Tibial artery (tissue), 4 donors: ENCODE measurements around the gene FHDC1.

ENCODE experiments used
- DNase-seq, 2 donors: peaks; one replicate each; pipeline ENCODE4 v3.0.0-alpha.2; 2019
- H3K27ac ChIP-seq, 2 donors: fragments of 200-600 bp; sonication (generic) in 1 of 2; 1 replicate in 1 of 2; 2 replicates in 1 of 2; pipeline ENCODE4 v1.5.1; 2018 to 2019; ENCODE audit warnings: mild to moderate bottlenecking in 1 of 2
- H3K27me3 ChIP-seq, 2 donors: fragments of 200-600 bp; sonication (generic) in 1 of 2; one replicate each; pipeline versions ENCODE4 v1.5.1 to v1.6.0; 2016 to 2019
- H3K36me3 ChIP-seq, 3 donors: fragments of 200-600 bp; sonication (generic) in 2 of 3; one replicate each; pipeline ENCODE4 v1.5.1; 2016 to 2019; ENCODE audit warnings: mild to moderate bottlenecking in 2 of 3
- H3K4me1 ChIP-seq, 4 donors: fragments of 200-600 bp; sonication (generic) in 2 of 4; 1 replicate in 3 of 4; 2 replicates in 1 of 4; pipeline ENCODE4 v1.5.1; 2016 to 2019
- H3K4me3 ChIP-seq, 2 donors: fragments of 200-600 bp; sonication (generic) in 1 of 2; 1 replicate in 1 of 2; 2 replicates in 1 of 2; pipeline ENCODE4 v1.5.1; 2018 to 2019; ENCODE audit warnings: mild to moderate bottlenecking in 2 of 2
- H3K9me3 ChIP-seq, 3 donors: fragments of 200-600 bp; sonication (generic) in 1 of 3; one replicate each; pipeline ENCODE4 v1.5.1; 2016 to 2019
- intact Hi-C: fragments of 100-400 bp; cut with DNase I; formaldehyde crosslinking; loops from one replicate; pipeline ENCODE4 v1.15.0; 2023; ENCODE audit warnings: low total_unique reads
- TF ChIP-seq, protein P1 (sequence below), 2 experiments: fragments of 200-600 bp in 1 of 2; fragments of 450-650 bp in 1 of 2; IDR thresholded peaks; one replicate each; pipeline ENCODE4 v1.5.1; 2017 to 2019; ENCODE audit warnings: antibody characterized with exemption in 2 of 2, mild to moderate bottlenecking in 1 of 2, moderate library complexity in 1 of 2

The FHDC1 gene

DNA sequence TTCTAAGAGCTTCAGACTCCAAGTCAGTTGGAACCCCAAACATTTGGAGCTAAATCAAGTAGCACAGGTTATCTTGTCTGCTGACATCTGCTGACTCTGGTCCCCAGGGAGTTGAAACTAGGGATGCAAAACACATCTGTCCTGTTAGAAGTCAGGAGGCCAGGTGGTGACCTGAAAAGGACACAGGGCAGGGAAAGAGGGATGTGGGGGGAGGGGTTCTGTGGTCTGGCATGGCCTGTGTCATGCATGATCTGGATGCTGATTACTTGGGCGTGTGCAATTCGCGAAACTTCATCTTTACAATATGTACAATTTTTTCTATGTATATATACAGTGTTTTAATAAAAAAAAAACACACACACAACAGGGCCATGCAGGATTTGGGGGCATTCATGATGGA, 55.3 kb downstream of the FHDC1 start:
- peaks cover 0 to 11% (median 0%) of the 10 kb centered on the region in 4 donors for H3K4me1 ChIP-seq
- no peak for DNase-seq
- TF ChIP-seq, protein P1, sequence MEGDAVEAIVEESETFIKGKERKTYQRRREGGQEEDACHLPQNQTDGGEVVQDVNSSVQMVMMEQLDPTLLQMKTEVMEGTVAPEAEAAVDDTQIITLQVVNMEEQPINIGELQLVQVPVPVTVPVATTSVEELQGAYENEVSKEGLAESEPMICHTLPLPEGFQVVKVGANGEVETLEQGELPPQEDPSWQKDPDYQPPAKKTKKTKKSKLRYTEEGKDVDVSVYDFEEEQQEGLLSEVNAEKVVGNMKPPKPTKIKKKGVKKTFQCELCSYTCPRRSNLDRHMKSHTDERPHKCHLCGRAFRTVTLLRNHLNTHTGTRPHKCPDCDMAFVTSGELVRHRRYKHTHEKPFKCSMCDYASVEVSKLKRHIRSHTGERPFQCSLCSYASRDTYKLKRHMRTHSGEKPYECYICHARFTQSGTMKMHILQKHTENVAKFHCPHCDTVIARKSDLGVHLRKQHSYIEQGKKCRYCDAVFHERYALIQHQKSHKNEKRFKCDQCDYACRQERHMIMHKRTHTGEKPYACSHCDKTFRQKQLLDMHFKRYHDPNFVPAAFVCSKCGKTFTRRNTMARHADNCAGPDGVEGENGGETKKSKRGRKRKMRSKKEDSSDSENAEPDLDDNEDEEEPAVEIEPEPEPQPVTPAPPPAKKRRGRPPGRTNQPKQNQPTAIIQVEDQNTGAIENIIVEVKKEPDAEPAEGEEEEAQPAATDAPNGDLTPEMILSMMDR (IDR thresholded peaks at IDR 0.05): no peak
- H3K27me3 ChIP-seq: no peaks in the 10 kb centered on the region
- H3K27ac ChIP-seq: no peak overlapping the region
- H3K4me3 ChIP-seq: no peak overlapping the region
- H3K36me3 ChIP-seq: no peaks in the 10 kb centered on the region
- intact Hi-C loops: no loop called here
- no peaks in the 10 kb centered on the region for H3K9me3 ChIP-seq

GRCh38 chr4:152992027-152992426, 55.9 kb downstream of the FHDC1 start:
- no peak overlapping the region for H3K27ac ChIP-seq
- H3K9me3 ChIP-seq: no peaks in the 10 kb centered on the region
- no peaks in the 10 kb centered on the region for H3K36me3 ChIP-seq
- no peak overlapping the region for H3K4me3 ChIP-seq
- peaks cover 0 to 12% (median 0%) of the 10 kb centered on the region in 4 donors for H3K4me1 ChIP-seq
- DNase-seq: no peak
- TF ChIP-seq, protein P1 (IDR thresholded peaks at IDR 0.05): no peak
- intact Hi-C loops: no loop called here
- H3K27me3 ChIP-seq: no peaks in the 10 kb centered on the region

GRCh38 chr4:152992466-152992865, 56.3 kb downstream of the FHDC1 start:
- Histone ChIP-seq H3K4me3 (no peak overlapping the region), H3K27ac (no peak overlapping the region), H3K27me3 (no peaks in the 10 kb centered on the region), H3K4me1 (peaks cover 0 to 12% (median 0%) of the 10 kb centered on the region in 4 donors), H3K36me3 (no peaks in the 10 kb centered on the region), H3K9me3 (no peaks in the 10 kb centered on the region)
- DNase-seq: no peak
- TF ChIP-seq, protein P1 (IDR thresholded peaks at IDR 0.05): no peak
- intact Hi-C loops: no loop called here

- Histone ChIP-seq H3K27ac (no peak overlapping the region), H3K27me3 (no peaks in the 10 kb centered on the region), H3K9me3 (no peaks in the 10 kb centered on the region), H3K4me1 (peaks cover 0 to 12% (median 0%) of the 10 kb centered on the region in 4 donors), H3K36me3 (no peaks in the 10 kb centered on the region), H3K4me3 (no peak overlapping the region)
- intact Hi-C loops: no loop called here
- TF ChIP-seq, protein P1 (IDR thresholded peaks at IDR 0.05): no peak
- no peak for DNase-seq
These were observed 57.9 kb downstream of the FHDC1 start for GRCh38 chr4:152994038-152994437.

- no peak for DNase-seq
- Histone ChIP-seq H3K4me3 (no peak overlapping the region), H3K27ac (no peak overlapping the region), H3K36me3 (no peaks in the 10 kb centered on the region), H3K27me3 (peaks cover 0 to 2% of the 10 kb centered on the region in 2 donors), H3K9me3 (no peaks in the 10 kb centered on the region), H3K4me1 (peaks cover 0 to 12% (median 0%) of the 10 kb centered on the region in 4 donors)
- TF ChIP-seq, protein P1 (IDR thresholded peaks at IDR 0.05): no peak
- intact Hi-C loops: no loop called here
These were observed 60.0 kb downstream of the FHDC1 start for GRCh38 chr4:152996111-152996571.

- peaks cover 0 to 12% (median 0%) of the 10 kb centered on the region in 4 donors for H3K4me1 ChIP-seq
- no peak overlapping the region for H3K4me3 ChIP-seq
- intact Hi-C loops: no loop called here
- H3K9me3 ChIP-seq: no peaks in the 10 kb centered on the region
- DNase-seq: no peak
- TF ChIP-seq, protein P1 (IDR thresholded peaks at IDR 0.05): no peak
- H3K27ac ChIP-seq: no peak overlapping the region
- H3K27me3 ChIP-seq: peaks cover 0 to 4% of the 10 kb centered on the region in 2 donors
- no peaks in the 10 kb centered on the region for H3K36me3 ChIP-seq
These were observed 60.5 kb downstream of the FHDC1 start for GRCh38 chr4:152996672-152997071.
